NK-92 (cell line): ENCODE results near the gene ATRAID.

Experiments
- DNase-seq: peaks from one replicate; lab custom pipeline; 2025; ENCODE audit not compliant: unreplicated experiment; lab: John Stamatoyannopoulos, UW

Gene ATRAID

DNA sequence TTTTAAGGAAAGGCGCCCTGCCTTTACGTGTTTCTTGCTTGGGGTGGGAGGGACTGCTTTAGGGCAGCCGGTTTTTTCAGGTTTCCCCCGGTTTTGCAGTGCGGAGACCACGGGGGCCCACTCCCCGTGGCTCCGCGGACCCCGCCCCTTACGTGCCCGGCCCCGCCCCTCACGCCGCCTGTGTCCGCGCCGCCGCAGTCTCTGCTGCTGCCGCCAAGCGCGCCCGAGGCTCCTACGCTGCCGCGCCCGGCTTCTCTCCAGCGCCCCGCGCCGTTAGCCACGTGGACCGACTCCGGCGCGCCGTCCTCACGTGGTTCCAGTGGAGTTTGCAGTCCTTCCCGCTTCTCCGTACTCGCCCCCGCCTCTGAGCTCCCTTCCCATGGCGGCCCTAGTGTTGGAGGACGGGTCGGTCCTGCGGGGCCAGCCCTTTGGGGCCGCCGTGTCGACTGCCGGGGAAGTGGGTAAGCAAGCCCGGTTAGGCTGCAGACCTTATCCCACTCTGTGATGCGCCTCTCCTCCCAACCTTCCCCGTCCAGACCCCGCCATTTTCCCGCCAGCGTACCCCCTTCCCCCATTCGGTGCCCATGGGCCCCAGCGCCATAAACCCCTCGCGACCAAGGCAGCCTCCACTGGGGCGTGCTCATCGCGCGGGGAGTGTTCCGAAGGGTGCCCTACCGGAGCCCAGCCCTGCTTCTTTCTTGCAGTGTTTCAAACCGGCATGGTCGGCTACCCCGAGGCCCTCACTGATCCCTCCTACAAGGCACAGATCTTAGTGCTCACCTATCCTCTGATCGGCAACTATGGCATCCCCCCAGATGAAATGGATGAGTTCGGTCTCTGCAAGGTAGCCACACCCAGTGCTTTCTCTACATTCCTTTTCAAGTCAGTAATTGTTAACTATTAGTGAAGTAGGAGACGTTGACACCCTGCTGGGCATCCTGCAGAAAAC lies 5.6 kb downstream of the ATRAID start, which contains the start of gene CAD:
Gene CAD, plus strand, starts transcription at position 197 of the 949 bp plus-strand sequence. Its CDS starts 183 bp downstream, at position 380.
- no peak for DNase-seq

DNA sequence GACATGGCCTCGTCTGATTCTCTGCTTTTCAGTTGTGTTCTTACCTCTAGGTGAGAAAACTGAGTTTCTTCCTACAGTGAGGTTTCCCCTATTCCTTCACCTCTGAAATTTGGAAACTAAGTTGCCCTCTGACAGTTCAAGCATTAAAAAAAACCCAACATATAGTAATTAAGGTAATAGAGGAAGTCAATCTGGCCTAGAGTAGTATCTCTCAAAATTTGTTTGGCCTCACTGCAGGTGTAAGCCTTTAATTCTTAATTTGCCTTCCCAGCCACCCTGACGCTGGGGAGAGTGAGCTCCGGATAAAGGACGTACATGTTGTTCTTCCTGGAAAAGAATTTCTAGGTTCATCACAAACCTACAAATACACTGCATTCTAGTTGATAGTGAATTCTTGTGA lies 6.8 kb downstream of the ATRAID start:
- no peak for DNase-seq

DNA sequence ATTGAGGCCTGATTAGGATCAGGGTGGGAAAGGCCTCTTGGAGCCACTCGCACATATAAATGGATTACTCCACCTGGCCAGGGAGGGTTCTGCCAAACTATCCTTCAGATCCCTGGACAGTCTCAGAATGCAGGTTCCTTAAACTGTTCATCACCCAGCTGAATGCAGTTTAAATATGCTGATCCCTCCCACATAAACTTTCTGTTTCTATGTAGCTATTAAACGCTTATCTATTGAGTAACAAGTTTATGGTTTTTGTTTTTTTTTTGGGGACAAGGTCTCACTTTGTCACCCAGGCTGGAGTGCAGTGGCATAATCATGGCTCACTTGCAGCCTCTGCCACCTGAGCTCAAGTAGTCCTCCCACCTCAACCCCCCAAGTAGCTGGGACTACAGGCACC lies 7.2 kb downstream of the ATRAID start:
- DNase-seq: no peak

GRCh38 chr2:27220091-27220490 lies 8.2 kb downstream of the ATRAID start:
- DNase-seq: no peak

- DNase-seq: no peak
These were observed 9.3 kb downstream of the ATRAID start for GRCh38 chr2:27221166-27221565.

- DNase-seq: no peak
These were observed 10.6 kb downstream of the ATRAID start for GRCh38 chr2:27222407-27222806.

DNA sequence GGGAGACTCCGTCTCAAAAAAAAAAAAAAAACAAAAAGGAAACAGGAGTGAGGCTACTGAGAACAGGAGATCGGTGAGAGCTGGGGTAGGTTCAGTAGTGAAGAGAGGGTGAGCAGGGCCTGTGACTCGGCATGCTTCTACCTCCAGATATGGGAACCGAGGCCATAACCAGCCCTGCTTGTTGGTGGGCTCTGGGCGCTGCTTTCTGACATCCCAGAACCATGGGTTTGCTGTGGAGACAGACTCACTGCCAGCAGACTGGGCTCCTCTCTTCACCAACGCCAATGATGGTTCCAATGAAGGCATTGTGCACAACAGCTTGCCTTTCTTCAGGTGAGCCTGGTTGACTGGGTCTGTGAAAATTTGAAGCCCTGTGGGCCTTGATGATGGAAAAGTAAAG lies 11.6 kb downstream of the ATRAID start:
- DNase-seq: no peak

- DNase-seq: no peak
These were observed 13.7 kb downstream of the ATRAID start for GRCh38 chr2:27225526-27225925.

- no peak for DNase-seq
These were observed 15.7 kb downstream of the ATRAID start for GRCh38 chr2:27227501-27227900.

- no peak for DNase-seq
These were observed 20.1 kb downstream of the ATRAID start for GRCh38 chr2:27231921-27232320.

- no peak for DNase-seq
These were observed 21.5 kb downstream of the ATRAID start for GRCh38 chr2:27233341-27233740.

GRCh38 chr2:27236136-27236535 lies 24.3 kb downstream of the ATRAID start:
- no peak for DNase-seq

DNA sequence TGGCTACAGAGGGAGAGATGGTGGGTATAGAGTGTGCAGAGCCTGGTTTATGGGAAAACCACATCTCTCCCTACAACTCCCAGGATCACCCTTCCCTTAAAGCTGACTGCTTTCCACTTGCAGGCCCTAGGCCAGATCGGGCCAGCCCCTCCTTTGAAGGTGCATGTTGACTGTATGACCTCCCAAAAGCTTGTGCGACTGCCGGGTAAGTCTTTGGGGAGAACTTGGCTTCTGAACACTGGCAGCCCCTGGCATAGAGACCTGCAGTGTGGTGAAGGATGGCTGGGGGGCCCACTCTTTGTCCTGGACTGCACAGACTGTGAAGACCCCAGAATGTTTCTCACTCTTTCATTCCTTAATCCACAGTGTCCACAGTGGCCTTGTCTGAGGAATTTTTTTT lies 24.8 kb downstream of the ATRAID start:
- DNase-seq: no peak

- no peak for DNase-seq
These were observed 25.6 kb downstream of the ATRAID start for GRCh38 chr2:27237341-27237945.

DNA sequence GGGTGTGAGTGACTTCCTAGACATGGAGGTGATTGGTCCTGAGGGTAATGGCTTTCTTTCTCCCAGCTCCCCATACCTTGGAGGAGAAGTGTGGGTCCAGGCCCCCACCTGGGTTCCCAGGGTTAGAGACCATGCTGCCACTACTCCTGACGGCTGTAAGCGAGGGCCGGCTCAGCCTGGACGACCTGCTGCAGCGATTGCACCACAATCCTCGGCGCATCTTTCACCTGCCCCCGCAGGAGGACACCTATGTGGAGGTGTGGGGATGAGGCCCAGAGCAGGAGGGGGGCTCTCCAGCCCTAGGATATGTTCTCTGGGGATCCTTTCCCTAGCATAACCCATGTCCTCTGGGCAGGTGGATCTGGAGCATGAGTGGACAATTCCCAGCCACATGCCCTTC lies 27.1 kb downstream of the ATRAID start:
- no peak for DNase-seq

DNA sequence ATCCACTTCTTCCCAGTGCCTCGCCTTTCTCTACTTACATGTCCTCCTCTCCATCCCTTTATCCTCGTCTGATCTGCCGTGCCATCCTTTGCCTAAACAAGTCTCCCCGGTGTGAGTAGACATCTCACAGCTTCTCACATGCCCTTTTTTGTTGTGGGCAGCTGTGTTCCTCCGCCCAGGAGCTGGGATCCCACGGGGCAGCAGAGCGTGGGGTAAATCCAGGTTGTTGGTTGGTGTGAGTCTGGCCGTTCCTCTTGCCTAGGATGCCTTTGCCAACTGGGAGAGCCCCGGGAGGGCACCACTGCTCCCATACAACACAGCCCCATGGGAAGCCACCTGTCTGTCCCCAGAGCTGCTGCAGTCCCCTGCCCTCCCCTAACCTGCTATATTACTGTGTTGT lies 28.6 kb downstream of the ATRAID start:
- no peak for DNase-seq

DNA sequence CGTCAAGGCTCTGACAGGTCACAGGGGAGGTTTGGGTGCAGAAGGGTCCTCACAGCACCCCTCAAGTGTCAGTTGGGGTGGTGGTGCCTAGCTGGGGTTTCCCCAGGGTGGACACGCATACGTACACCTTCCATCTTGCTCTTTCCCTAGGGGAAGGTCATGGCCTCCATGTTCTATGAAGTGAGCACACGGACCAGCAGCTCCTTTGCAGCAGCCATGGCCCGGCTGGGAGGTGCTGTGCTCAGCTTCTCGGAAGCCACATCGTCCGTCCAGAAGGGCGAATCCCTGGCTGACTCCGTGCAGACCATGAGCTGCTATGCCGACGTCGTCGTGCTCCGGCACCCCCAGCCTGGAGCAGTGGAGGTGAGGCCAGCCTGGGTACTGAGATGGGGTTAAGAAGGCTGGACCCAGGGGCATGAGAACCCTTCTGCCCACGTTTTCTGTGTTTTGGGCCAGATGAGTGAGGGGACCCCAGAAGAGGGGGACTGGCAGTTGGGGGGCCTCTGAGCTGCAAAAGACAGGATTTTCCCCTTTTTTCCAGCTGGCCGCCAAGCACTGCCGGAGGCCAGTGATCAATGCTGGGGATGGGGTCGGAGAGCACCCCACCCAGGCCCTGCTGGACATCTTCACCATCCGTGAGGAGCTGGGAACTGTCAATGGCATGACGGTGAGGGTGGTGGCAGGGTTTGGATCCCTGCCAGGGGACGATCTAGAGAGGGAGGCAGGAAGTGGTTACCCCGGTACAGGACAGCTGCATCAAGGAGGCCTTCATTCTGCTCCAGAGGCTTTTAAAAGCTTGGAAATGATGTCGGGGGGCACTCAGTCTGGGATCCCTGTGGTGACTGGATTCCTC lies 30.1 kb downstream of the ATRAID start:
- no peak for DNase-seq

GRCh38 chr2:27242614-27242951 lies 30.7 kb downstream of the ATRAID start:
- DNase-seq: no peak

GRCh38 chr2:27243391-27244130 lies 31.7 kb downstream of the ATRAID start:
- DNase-seq: no peak

DNA sequence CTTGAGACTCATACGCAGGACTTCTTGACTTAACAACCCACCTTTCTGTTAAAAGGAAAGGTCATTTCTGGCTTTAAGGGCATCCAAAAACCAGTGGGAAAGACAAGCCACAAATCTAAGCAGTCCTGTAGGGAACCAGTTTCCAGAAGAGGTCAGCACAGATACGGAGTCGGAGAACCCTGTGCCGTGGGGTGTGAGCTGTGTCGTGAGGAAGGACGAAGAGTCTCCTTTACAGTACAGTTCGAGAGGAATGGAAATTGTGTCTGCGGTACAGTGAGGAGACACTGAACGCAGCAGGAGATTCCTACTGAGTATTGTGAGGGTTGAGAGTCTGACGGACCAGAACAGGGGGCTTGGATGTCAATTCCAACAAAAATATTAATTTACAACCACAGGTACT lies 33.3 kb downstream of the ATRAID start:
- no peak for DNase-seq

- DNase-seq: no peak
These were observed 33.8 kb downstream of the ATRAID start for GRCh38 chr2:27245626-27246025.
